GM10248 (cell line): ENCODE data around the gene ATP6V1G1.

Experiments
- CTCF ChIA-PET: fragments of 300-600 bp; sonication (Branson Sonifier 250); formaldehyde crosslinking; extraction: SDS; loops from one replicate; lab custom pipeline; 2021; ENCODE audit warnings: antibody characterized with exemption; lab: Yijun Ruan, JAX
- POLR2A ChIA-PET: fragments of 350-650 bp; sonication (Branson Sonifier 250); formaldehyde crosslinking; extraction: SDS; loops from one replicate; lab custom pipeline; 2020; ENCODE audit warnings: antibody characterized with exemption; lab: Yijun Ruan, JAX
- DNase-seq: peaks from one replicate; pipeline ENCODE4 v3.0.0; 2012; ENCODE audit errors: extremely low spot score
- TF ChIP-seq, protein P1 (sequence below): IDR thresholded peaks from 2 replicates; pipeline ENCODE4 v1.5.1; 2012; ENCODE audit warnings: mild to moderate bottlenecking, low read depth; ENCODE audit errors: extremely low read depth, missing control alignments, control extremely low read depth

The ATP6V1G1 gene

DNA sequence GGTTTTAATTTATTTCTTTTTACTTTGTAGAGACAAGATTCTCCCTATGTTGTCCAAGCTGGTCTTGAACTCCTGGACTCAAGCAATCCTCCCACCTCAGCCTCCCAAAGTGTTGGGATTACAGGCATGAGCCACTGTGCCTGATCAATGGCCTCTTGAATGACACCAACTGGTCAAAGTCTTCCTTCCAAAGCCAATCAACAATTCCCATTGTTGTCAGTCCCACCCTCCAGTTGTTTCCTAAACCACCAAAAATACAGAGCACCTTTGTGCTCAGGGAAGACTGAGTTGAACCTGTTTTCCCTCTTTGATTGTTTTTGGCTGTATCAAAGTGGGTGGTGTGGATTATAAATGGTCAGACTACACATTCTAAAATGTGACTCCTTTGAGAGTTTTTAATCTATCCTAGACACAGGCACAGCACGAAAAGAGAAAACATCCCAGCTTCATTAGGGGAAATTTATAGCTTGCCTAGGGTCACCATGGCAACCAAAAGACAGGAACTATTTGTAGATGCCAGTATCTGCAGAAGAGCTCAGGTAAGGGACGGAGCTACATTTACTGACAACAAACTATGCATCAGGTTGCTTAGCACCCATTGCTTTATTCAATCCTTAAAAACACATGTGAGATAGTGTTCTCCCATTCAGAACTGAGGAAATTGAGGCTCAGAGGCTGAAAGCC, 27.6 kb upstream of the ATP6V1G1 start:
- no peak for DNase-seq
- POLR2A ChIA-PET: interaction anchor here (0.7 kb wide), 1 partner anchor 14 kb away, joined by 4 read pairs; no protein-coding TSS in a partner anchor
- TF ChIP-seq, protein P1, sequence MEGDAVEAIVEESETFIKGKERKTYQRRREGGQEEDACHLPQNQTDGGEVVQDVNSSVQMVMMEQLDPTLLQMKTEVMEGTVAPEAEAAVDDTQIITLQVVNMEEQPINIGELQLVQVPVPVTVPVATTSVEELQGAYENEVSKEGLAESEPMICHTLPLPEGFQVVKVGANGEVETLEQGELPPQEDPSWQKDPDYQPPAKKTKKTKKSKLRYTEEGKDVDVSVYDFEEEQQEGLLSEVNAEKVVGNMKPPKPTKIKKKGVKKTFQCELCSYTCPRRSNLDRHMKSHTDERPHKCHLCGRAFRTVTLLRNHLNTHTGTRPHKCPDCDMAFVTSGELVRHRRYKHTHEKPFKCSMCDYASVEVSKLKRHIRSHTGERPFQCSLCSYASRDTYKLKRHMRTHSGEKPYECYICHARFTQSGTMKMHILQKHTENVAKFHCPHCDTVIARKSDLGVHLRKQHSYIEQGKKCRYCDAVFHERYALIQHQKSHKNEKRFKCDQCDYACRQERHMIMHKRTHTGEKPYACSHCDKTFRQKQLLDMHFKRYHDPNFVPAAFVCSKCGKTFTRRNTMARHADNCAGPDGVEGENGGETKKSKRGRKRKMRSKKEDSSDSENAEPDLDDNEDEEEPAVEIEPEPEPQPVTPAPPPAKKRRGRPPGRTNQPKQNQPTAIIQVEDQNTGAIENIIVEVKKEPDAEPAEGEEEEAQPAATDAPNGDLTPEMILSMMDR: no peak
- CTCF ChIA-PET: interaction anchor here (1.3 to 1.5 kb wide), 2 partner anchors 10 to 125 kb away, joined by 3 to 4 read pairs; no protein-coding TSS in a partner anchor

DNA sequence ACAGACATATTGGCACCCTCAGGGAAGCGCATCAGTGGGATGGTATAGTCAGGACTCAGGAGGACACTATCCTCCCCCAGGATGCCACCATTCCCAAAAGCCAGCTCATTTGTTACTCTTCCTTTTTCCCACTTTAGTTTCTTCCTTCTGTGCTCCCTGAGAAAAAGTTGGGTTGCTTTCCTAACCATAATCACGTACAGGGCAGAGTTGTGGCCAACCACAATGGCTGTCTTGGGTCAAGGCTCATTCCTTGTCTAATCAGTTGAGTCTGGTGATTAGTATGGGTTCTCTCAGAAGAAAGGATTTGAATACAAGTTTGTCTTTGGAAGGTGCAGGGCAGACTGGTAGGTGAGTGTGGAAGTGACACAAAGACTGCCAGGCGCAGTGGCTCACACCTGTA, 26.6 kb upstream of the ATP6V1G1 start:
- no peak for DNase-seq
- CTCF ChIA-PET: interaction anchor here (1.3 to 1.5 kb wide), 3 partner anchors 9 to 126 kb away, joined by 3 to 4 read pairs (median 3); no protein-coding TSS in a partner anchor

DNA sequence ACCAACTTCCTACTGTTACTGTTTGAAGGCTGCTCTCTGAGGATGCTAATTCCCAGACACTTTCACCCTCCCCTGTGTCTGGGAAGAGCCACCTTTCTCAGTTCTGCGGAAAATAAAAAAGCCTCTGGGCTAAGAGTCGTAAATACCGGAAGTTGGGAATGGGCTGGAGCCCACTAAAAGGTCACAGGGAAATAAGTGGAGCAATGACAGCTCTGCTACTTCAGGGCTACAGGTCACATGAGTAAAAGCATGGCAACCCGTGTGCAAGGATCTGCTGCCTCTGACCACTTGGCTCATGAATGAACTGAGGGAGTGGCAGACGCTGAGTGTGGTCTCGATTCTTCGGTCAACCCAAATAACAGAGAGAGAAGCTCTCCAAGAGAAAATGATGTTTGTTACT, 25.8 kb upstream of the ATP6V1G1 start:
- no peak for DNase-seq
- ChIA-PET POLR2A (no interaction called here), CTCF (interaction anchor here (1.4 kb wide), 1 partner anchor 10 kb away, joined by 3 read pairs; no protein-coding TSS in a partner anchor)
- TF ChIP-seq, protein P1: no peak

More for the DNA sequence above, 26.6 kb upstream of the ATP6V1G1 start:
- TF ChIP-seq, protein P1: no peak
- POLR2A ChIA-PET: interaction anchor here (0.7 kb wide), 1 partner anchor 15 kb away, joined by 4 read pairs; no protein-coding TSS in a partner anchor

DNA sequence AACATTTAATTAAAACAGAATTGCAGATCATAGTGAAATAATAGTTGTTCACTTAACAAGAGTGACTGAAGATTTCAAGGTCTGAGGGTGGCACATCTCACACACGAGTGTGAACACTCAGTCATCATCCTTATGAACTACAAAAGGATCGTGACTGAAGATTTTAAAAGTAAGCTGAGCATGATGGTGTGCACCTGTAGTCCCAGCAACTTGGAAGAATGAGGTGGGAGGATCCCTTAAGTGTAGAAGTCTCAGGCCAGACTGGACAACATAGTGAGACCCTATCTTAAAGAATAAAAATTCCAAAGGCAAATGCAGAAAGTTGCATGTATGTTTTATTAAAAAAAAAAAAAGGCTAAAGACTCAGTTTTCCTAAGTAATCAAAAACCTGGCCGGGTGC, 22.4 kb upstream of the ATP6V1G1 start:
- no peak for DNase-seq
- POLR2A ChIA-PET: no interaction called here
- CTCF ChIA-PET: no interaction called here
- TF ChIP-seq, protein P1: no peak

DNA sequence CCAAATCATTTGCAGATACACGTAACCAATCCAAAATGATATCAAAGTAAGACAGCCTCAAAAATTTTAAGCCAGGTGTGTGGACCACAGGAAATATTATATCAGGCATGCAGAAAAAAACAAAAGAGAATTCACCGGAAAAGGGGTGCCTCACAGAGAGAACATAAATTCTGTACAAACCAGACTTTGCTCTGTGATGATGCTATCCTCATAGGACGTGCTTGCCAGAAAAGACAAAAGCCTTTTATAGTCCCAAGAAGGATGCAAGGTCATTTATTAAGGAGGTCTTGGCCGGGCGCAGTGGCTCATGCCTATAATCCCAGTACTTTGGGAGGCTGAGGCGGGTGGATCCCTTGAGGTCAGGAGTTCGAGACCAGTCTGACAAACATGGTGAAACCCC, 16.8 kb upstream of the ATP6V1G1 start:
- POLR2A ChIA-PET: no interaction called here
- no peak for DNase-seq
- CTCF ChIA-PET: interaction anchor here (0.8 to 2.0 kb wide), 2 partner anchors 23 to 83 kb away, joined by 3 to 4 read pairs; no protein-coding TSS in a partner anchor

DNA sequence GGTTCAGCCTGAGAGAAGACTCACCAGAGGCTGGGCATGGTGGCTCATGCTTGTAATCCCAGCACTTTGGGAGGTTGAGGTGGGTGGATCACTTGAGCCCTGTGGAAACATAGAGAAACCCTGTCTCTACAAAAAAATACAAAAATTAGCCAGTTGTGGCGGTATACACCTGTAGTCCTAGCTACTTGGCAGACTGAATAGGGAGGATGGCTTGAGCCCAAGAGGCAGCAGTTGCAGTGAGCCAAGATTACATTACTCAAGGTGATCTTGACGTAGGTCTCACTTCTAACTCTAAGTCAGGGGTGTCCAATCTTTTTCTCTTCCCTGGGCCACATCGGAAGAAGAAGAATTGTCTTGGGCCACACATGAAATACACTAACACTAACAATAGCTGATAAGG, 16.2 kb upstream of the ATP6V1G1 start:
- ChIA-PET CTCF (interaction anchor here (0.8 to 2.0 kb wide), 2 partner anchors 23 to 83 kb away, joined by 3 to 4 read pairs; no protein-coding TSS in a partner anchor), POLR2A (no interaction called here)
- TF ChIP-seq, protein P1: no peak
- DNase-seq: no peak

More for the DNA sequence above, 16.8 kb upstream of the ATP6V1G1 start:
- TF ChIP-seq, protein P1: no peak
